Transverse colon (tissue), 4 donors: ENCODE data around the gene MAOA. TPM values are rescaled to one million over a fixed set of nuclear protein-coding genes. Genes with fewer than 3 reads are reported as not detected.
A peak's percentile ranks its signal among the peaks of the same experiment; 100 is the strongest.

Experiments
- DNase-seq: peaks from one replicate; pipeline ENCODE4 v3.0.0-alpha.2; 2019
- H3K27ac ChIP-seq, 4 donors: fragments of 200-600 bp; sonication (generic); 2 replicates each; pipeline ENCODE4 v1.5.1; 2016 to 2018; ENCODE audit warnings: inconsistent platforms in 4 of 4
- H3K27me3 ChIP-seq: fragments of 200-600 bp; sonication (generic); 2 replicates; pipeline ENCODE4 v1.5.1; 2017; ENCODE audit warnings: inconsistent platforms
- H3K36me3 ChIP-seq, 4 donors: fragments of 200-600 bp; sonication (generic); 2 replicates each; pipeline ENCODE4 v1.5.1; 2017 to 2019; ENCODE audit warnings: inconsistent platforms in 4 of 4
- H3K4me1 ChIP-seq, 4 donors: fragments of 200-600 bp; sonication (generic); 2 replicates each; pipeline ENCODE4 v1.5.1; 2017 to 2020; ENCODE audit warnings: inconsistent platforms in 4 of 4
- H3K4me3 ChIP-seq, 4 donors: fragments of 200-600 bp; sonication (generic); 1 replicate in 1 of 4; 2 replicates in 3 of 4; pipeline versions ENCODE4 v1.5.1 to v1.6.1; 2017 to 2019; ENCODE audit warnings: inconsistent platforms in 4 of 4
- H3K9me3 ChIP-seq, 2 donors: fragments of 200-600 bp; sonication (generic); 2 replicates each; pipeline ENCODE4 v1.5.1; 2017 to 2019; ENCODE audit warnings: inconsistent platforms in 2 of 2
- CTCF ChIP-seq, 5 experiments: fragments of 200-600 bp in 3 of 5; fragments of 450-650 bp in 2 of 5; sonication (generic) in 3 of 5; IDR thresholded peaks; 1 replicate in 2 of 5; 2 replicates in 3 of 5; pipeline ENCODE4 v1.5.1; 2016 to 2017; ENCODE audit warnings: antibody characterized with exemption in 5 of 5, inconsistent platforms in 3 of 5, mild to moderate bottlenecking in 2 of 5, moderate library complexity in 1 of 5
- EP300 ChIP-seq: sonication (generic); formaldehyde crosslinking; IDR thresholded peaks from one replicate; pipeline ENCODE4 v1.6.1; 2017; ENCODE audit warnings: antibody characterized with exemption, low read depth
- POLR2A ChIP-seq: fragments of 450-650 bp; IDR thresholded peaks from one replicate; pipeline ENCODE4 v1.6.1; 2016; ENCODE audit warnings: antibody characterized with exemption, mild to moderate bottlenecking, moderate library complexity
- POLR2AphosphoS5 ChIP-seq, 3 donors: sonication (generic); formaldehyde crosslinking; IDR thresholded peaks; one replicate each; pipeline ENCODE4 v1.6.1; 2016; ENCODE audit warnings: antibody characterized with exemption in 3 of 3
- WGBS, 2 donors: methylation state at CpG; one replicate each; pipeline ENCODE4 v1.1.5; 2018; ENCODE audit warnings: low coverage in 1 of 2; 5-methylcytosine and 5-hydroxymethylcytosine counted together
- in situ Hi-C, 4 donors: fragments of 200-750 bp; cut with MboI; loops; one replicate each; pipeline versions ENCODE4 v1.15.0 to v1.15.1; 2017; ENCODE audit warnings: low sequenced_read_pairs in 3 of 4, low pct_ligation_motif_present in 1 of 4, low pct_unique_long_range_greater_than_20kb in 1 of 4
- intact Hi-C: fragments of 100-400 bp; cut with DNase I; formaldehyde crosslinking; loops from one replicate; pipeline ENCODE4 v1.15.1; 2023; ENCODE audit warnings: low total_unique reads
- total RNA-seq, 4 donors: library from RNA; depleted of rRNA; stranded (reverse); fragments of >200 nt; gene quantifications; one replicate each; pipeline ENCODE4 v1.1.0, GENCODE V29; 2016

MAOA gene
- total RNA-seq, 4 donors from 2014 or later: 104 to 425 (median 289) TPM

GRCh38 chrX:43735534-43735933 is 79.4 kb downstream of the MAOA start:
- WGBS, 2 donors: 67% methylated on average over 6 of the region's 6 CpGs; no CpG with 5 or more reads in 1 of the 2 donors

GRCh38 chrX:43735957-43736356 is 79.9 kb downstream of the MAOA start:
- TF ChIP-seq EP300: no peak
- no peak for TF ChIP-seq POLR2AphosphoS5 (IDR thresholded peaks at IDR 0.05)
- no peak for TF ChIP-seq POLR2A
- TF ChIP-seq CTCF (IDR thresholded peaks at IDR 0.05): no peak
- in situ Hi-C loops (no loop called here), intact Hi-C loops (no loop called here)
- Histone ChIP-seq H3K4me1 (peaks cover 0 to 3% (median under 1%) of the 10 kb centered on the region in 4 donors), H3K27ac (no peak overlapping the region), H3K27me3 (no peaks in the 10 kb centered on the region), H3K36me3 (no peaks in the 10 kb centered on the region), H3K9me3 (no peaks in the 10 kb centered on the region), H3K4me3 (no peak overlapping the region)
- DNase-seq: no peak
- WGBS, 2 donors: 69 to 71% methylated on average over 3 of the region's 3 CpGs

More at GRCh38 chrX:43735534-43735933, 79.4 kb downstream of the MAOA start:
- in situ Hi-C loops (no loop called here), intact Hi-C loops (no loop called here)
- Histone ChIP-seq H3K4me3 (no peak overlapping the region), H3K9me3 (no peaks in the 10 kb centered on the region), H3K27ac (no peak overlapping the region), H3K27me3 (no peaks in the 10 kb centered on the region), H3K36me3 (no peaks in the 10 kb centered on the region), H3K4me1 (peaks cover 0 to 3% (median 0%) of the 10 kb centered on the region in 4 donors)
- no peak for DNase-seq
- TF ChIP-seq POLR2AphosphoS5 (IDR thresholded peaks at IDR 0.05) (no peak), POLR2A (no peak), CTCF (IDR thresholded peaks at IDR 0.05) (no peak), EP300 (no peak)

- H3K27me3 ChIP-seq: no peaks in the 10 kb centered on the region
- TF ChIP-seq CTCF (IDR thresholded peaks at IDR 0.05) (no peak), POLR2AphosphoS5 (IDR thresholded peaks at IDR 0.05) (peak in 1 of 3 donors; percentile 10)
- H3K36me3 ChIP-seq: no peaks in the 10 kb centered on the region
- no peak for DNase-seq
- intact Hi-C loops (no loop called here), in situ Hi-C loops (no loop called here)
- H3K4me3 ChIP-seq: no peak overlapping the region
- H3K27ac ChIP-seq: peak overlapping the region in 2 of 4 donors; percentile 26 to 43
- peaks cover 0 to 45% (median 15%) of the 10 kb centered on the region in 4 donors for H3K4me1 ChIP-seq
- WGBS, 2 donors: 41 to 65% methylated on average over 7 of the region's 7 CpGs
- H3K9me3 ChIP-seq: no peaks in the 10 kb centered on the region
These were observed 85.9 kb downstream of the MAOA start for GRCh38 chrX:43741843-43742573.

- DNase-seq: no peak
- peaks cover 0 to 46% (median 15%) of the 10 kb centered on the region in 4 donors for H3K4me1 ChIP-seq
- no peak overlapping the region for H3K4me3 ChIP-seq
- WGBS, 2 donors: 49% methylated on average over 5 of the region's 5 CpGs; no CpG with 5 or more reads in 1 of the 2 donors
- peak overlapping the region in 1 of 4 donors; percentile 26 for H3K27ac ChIP-seq
- no peaks in the 10 kb centered on the region for H3K9me3 ChIP-seq
- H3K36me3 ChIP-seq: no peaks in the 10 kb centered on the region
- in situ Hi-C loops: no loop called here
- intact Hi-C loops: no loop called here
- TF ChIP-seq EP300 (no peak), CTCF (IDR thresholded peaks at IDR 0.05) (no peak), POLR2AphosphoS5 (IDR thresholded peaks at IDR 0.05) (no peak), POLR2A (no peak)
- H3K27me3 ChIP-seq: no peaks in the 10 kb centered on the region
These were observed 87.2 kb downstream of the MAOA start for GRCh38 chrX:43743100-43743822.
